GM12878 (cell line): ENCODE data around the gene DAB2IP. TPM values are rescaled to one million over a fixed set of nuclear protein-coding genes. Genes with fewer than 3 reads are reported as not detected.

Experiments
- ATAC-seq: fragments of 200-7000 bp; cut with Tn5 transposase; 3 replicates; pipeline ENCODE4 v1.9.1; 2020; ENCODE audit warnings: mild to moderate bottlenecking, moderate library complexity
- BruUV-seq: library from RNA; stranded (reverse); fragments of 400-500 nt; replicated peaks from 2 replicates; lab custom pipeline; 2021; lab: Mats Ljungman, UMichigan
- CTCF ChIA-PET: fragments of 300-600 bp; sonication (Branson Sonifier 250); formaldehyde crosslinking; extraction: SDS; loops from one replicate; lab custom pipeline; 2021; ENCODE audit warnings: inconsistent platforms; lab: Yijun Ruan, JAX
- POLR2A ChIA-PET: fragments of 350-600 bp; formaldehyde crosslinking; extraction: SDS; loops from one replicate; lab custom pipeline; 2021; ENCODE audit warnings: inconsistent platforms; lab: Charles Lee
- RAD21 ChIA-PET: fragments of 300-600 bp; sonication (Branson Sonifier 250); formaldehyde crosslinking; loops from one replicate; lab custom pipeline; 2023; ENCODE audit warnings: antibody characterized with exemption; ENCODE audit not compliant: unreplicated experiment; lab: Charles Lee
- SMC1A ChIA-PET: fragments of 300-600 bp; sonication (Branson Sonifier 250); formaldehyde crosslinking; loops from one replicate; lab custom pipeline; 2023; ENCODE audit not compliant: unreplicated experiment, uncharacterized antibody; lab: Charles Lee
- DNase-seq: peaks from one replicate; pipeline ENCODE4 v3.0.0-alpha.2; 2011; ENCODE audit warnings: low read depth, low spot score
- FAIRE-seq: peaks from 3 replicates; lab custom pipeline; 2011; peaks lifted over from hg19 to GRCh38; lab: Jason Lieb, UNC
- H2AFZ ChIP-seq: 2 replicates; pipeline ENCODE4 v1.6.0; 2011; ENCODE audit warnings: low read depth, low read length, control low read depth; ENCODE audit not compliant: control insufficient read depth
- H3K27ac ChIP-seq: 2 replicates; pipeline ENCODE4 v1.5.1; 2011; ENCODE audit warnings: control low read depth; ENCODE audit not compliant: control insufficient read depth, insufficient read depth
- H3K27me3 ChIP-seq, 2 experiments: replicated peaks in 1 of 2; 2 replicates each; pipeline versions ENCODE4 v1.6.0 to v1.6.1; 2011; ENCODE audit warnings: low read length in 1 of 2; ENCODE audit not compliant: control insufficient read depth in 2 of 2, insufficient read depth in 2 of 2
- H3K36me3 ChIP-seq, 2 experiments: 2 replicates each; pipeline ENCODE4 v1.5.1; 2011; ENCODE audit warnings: low read length in 1 of 2; ENCODE audit not compliant: control insufficient read depth in 2 of 2, insufficient read depth in 2 of 2
- H3K4me1 ChIP-seq: 2 replicates; pipeline ENCODE4 v1.6.1; 2011; ENCODE audit warnings: mild to moderate bottlenecking, low read length, moderate library complexity, mixed read lengths; ENCODE audit not compliant: control insufficient read depth, insufficient read depth
- H3K4me2 ChIP-seq: 2 replicates; pipeline ENCODE4 v1.6.0; 2011; ENCODE audit warnings: control low read depth; ENCODE audit not compliant: control insufficient read depth, insufficient read depth
- H3K4me3 ChIP-seq: fragments of 200-600 bp; sonication (generic); 2 replicates; pipeline ENCODE4 v1.5.1; 2016
- H3K79me2 ChIP-seq: 2 replicates; pipeline ENCODE4 v1.6.0; 2011; ENCODE audit warnings: low read length; ENCODE audit not compliant: control insufficient read depth, insufficient read depth
- H3K9ac ChIP-seq: 2 replicates; pipeline ENCODE4 v1.8.0; 2011; ENCODE audit warnings: low read length, control low read depth, mixed read lengths; ENCODE audit not compliant: control insufficient read depth, insufficient read depth
- H3K9me3 ChIP-seq: replicated peaks from 3 replicates; pipeline ENCODE4 v1.5.1; 2011; ENCODE audit warnings: mild to moderate bottlenecking, low read length; ENCODE audit not compliant: control insufficient read depth, insufficient read depth
- H4K20me1 ChIP-seq: 2 replicates; pipeline ENCODE4 v1.6.0; 2011; ENCODE audit not compliant: control insufficient read depth, insufficient read depth
- ESRRA ChIP-seq: IDR thresholded peaks from 2 replicates; pipeline ENCODE4 v1.6.1; 2012; ENCODE audit warnings: mild to moderate bottlenecking, low read length, improper control_type of control experiment
- ETV6 ChIP-seq, 2 experiments: fragments of 450-650 bp in 1 of 2; IDR thresholded peaks in 1 of 2; conservative IDR thresholded peaks in 1 of 2; 2 replicates each; pipeline ENCODE4 v1.6.1; 2014; ENCODE audit warnings: antibody characterized with exemption in 1 of 2, borderline replicate concordance in 1 of 2, low read depth in 1 of 2, mild to moderate bottlenecking in 1 of 2, moderate library complexity in 1 of 2
- HDGF ChIP-seq: fragments of 450-650 bp; IDR thresholded peaks from 2 replicates; pipeline ENCODE4 v1.6.1; 2016; ENCODE audit warnings: antibody characterized with exemption
- JUND ChIP-seq: IDR thresholded peaks from 2 replicates; pipeline ENCODE4 v1.6.1; 2012; ENCODE audit warnings: low read depth, mild to moderate bottlenecking, low read length, improper control_type of control experiment, moderate library complexity
- MTA3 ChIP-seq: IDR thresholded peaks from 2 replicates; pipeline ENCODE4 v1.6.1; 2012; ENCODE audit warnings: low read length, inconsistent platforms, borderline replicate concordance
- NFXL1 ChIP-seq: fragments of 450-650 bp; IDR thresholded peaks from 2 replicates; pipeline ENCODE4 v1.6.1; 2017; ENCODE audit warnings: antibody characterized with exemption, mild to moderate bottlenecking, borderline replicate concordance
- NFYB ChIP-seq: IDR thresholded peaks from 2 replicates; pipeline ENCODE4 v1.6.1; 2011; ENCODE audit warnings: low read depth, mild to moderate bottlenecking, low read length, improper control_type of control experiment, moderate library complexity; ENCODE audit not compliant: insufficient read depth
- NR2C2 ChIP-seq: IDR thresholded peaks from 2 replicates; pipeline ENCODE4 v1.6.1; 2011; ENCODE audit warnings: borderline replicate concordance, low read depth; ENCODE audit not compliant: control insufficient read depth, insufficient read length
- RAD21 ChIP-seq: IDR thresholded peaks from 2 replicates; pipeline ENCODE4 v1.6.1; 2011; ENCODE audit warnings: mild to moderate bottlenecking, low read depth, low read length, moderate library complexity; ENCODE audit not compliant: insufficient read depth
- RAD51 ChIP-seq: fragments of 450-650 bp; IDR thresholded peaks from 2 replicates; pipeline ENCODE4 v1.6.1; 2016; ENCODE audit warnings: moderate library complexity, mild to moderate bottlenecking, inconsistent platforms
- RCOR1 ChIP-seq: conservative IDR thresholded peaks from 2 replicates; pipeline ENCODE4 v1.6.1; 2012; ENCODE audit warnings: low read depth, low read length, improper control_type of control experiment
- RUNX3 ChIP-seq: IDR thresholded peaks from 2 replicates; pipeline ENCODE4 v1.6.1; 2012; ENCODE audit warnings: low read length, inconsistent platforms
- STAT3 ChIP-seq: IDR thresholded peaks from 2 replicates; pipeline ENCODE4 v1.6.1; 2011; ENCODE audit warnings: low read depth, low read length, improper control_type of control experiment
- SUZ12 ChIP-seq: fragments of 200-600 bp; sonication (generic); IDR thresholded peaks from one replicate; pipeline ENCODE4 v1.6.1; 2018; ENCODE audit warnings: antibody characterized with exemption, mild to moderate bottlenecking; ENCODE audit not compliant: unreplicated experiment
- WRNIP1 ChIP-seq: IDR thresholded peaks from 2 replicates; pipeline ENCODE4 v1.6.1; 2011; ENCODE audit warnings: low read depth, low read length, improper control_type of control experiment, borderline replicate concordance
- WGBS: methylation state at CpG from one replicate; pipeline ENCODE4 v1.1.6; 2016; ENCODE audit warnings: low lambda C conversion rate; ENCODE audit not compliant: insufficient replicate concordance, insufficient coverage; ENCODE audit errors: missing lambda C conversion rate; 5-methylcytosine and 5-hydroxymethylcytosine counted together
- in situ Hi-C: fragments of 300-500 bp; cut with MboI; formaldehyde crosslinking; loops from 9 replicates; pipeline ENCODE4 v1.14.3; 2018; ENCODE audit warnings: mixed read lengths
- intact Hi-C: fragments of 100-400 bp; cut with micrococcal nuclease; formaldehyde crosslinking; loops from one replicate; pipeline ENCODE4 v1.14.2; 2022; ENCODE audit not compliant: unreplicated experiment
- polyA plus RNA-seq, 11 experiments: library from polyadenylated mRNA; depleted of rRNA in 4 of 11; unstranded in 6 of 11; stranded (reverse) in 5 of 11; fragments of >200 nt; fragmentation: Nextera tagmentation in 4 of 11; fragmentation: Illumina TruSeq in 1 of 11; extraction: Ambion mirVana in 4 of 11; extraction: Trizol in 1 of 11; gene quantifications; 1 replicate in 1 of 11; 2 replicates in 10 of 11; pipeline versions ENCODE4 v1.2.1 to v1.2.3, GENCODE V29; 2011 to 2016; ENCODE audit warnings: inconsistent platforms in 2 of 11, missing spikeins in 2 of 11, low read depth in 1 of 11
- total RNA-seq, 4 experiments: library from RNA; depleted of rRNA in 3 of 4; stranded (reverse); fragments of >200 nt in 3 of 4; fragmentation: Illumina TruSeq in 1 of 4; extraction: Trizol in 1 of 4; gene quantifications; 2 replicates each; pipeline versions ENCODE4 v1.2.1 to v1.2.3, GENCODE V29; 2013 to 2021
- TF ChIP-seq, protein P1 (sequence below): IDR thresholded peaks from 2 replicates; pipeline ENCODE4 v1.6.1; 2011; ENCODE audit warnings: low read depth, mild to moderate bottlenecking, low read length, moderate library complexity, borderline replicate concordance; ENCODE audit errors: extremely low read depth
- TF ChIP-seq, protein P2 (sequence below): fragments of 150-350 bp; IDR thresholded peaks from 2 replicates; pipeline ENCODE4 v1.6.1; 2016; ENCODE audit warnings: low read depth, low read length
- TF ChIP-seq, protein P3 (sequence below): IDR thresholded peaks from 2 replicates; pipeline ENCODE4 v1.6.1; 2012; ENCODE audit warnings: mild to moderate bottlenecking, low read depth, low read length

Gene DAB2IP
- total and polyA plus RNA-seq, 10 of the 15 experiments (the other 5 are each of a cell fraction or from before 2014, with no cell fraction given), result 0.03 to 0.38 (median 0.14) TPM; not detected in 6

DNA sequence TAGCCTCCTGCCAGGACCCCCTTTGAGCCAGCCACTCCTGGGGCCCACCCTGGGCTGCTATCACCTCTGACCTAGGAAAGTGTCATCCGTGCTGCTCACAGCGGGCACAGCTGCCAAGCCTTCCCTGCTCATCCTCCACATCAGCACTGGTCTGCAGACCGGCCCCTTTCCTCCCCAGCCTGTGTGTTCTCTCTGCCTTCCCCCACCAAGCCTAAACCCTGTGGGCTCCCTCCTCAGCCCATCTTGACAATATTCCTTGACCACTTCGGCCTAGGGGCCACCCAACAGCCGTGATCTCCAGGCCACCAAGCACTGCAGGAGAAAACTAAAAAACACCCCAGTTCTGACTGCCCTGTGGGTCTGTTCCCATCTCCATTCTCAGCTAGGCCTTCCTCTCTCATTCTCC lies 135.1 kb downstream of the DAB2IP start:
- no peaks in the 10 kb centered on the region for H3K9me3 ChIP-seq
- H4K20me1 ChIP-seq, result no peaks in the 10 kb centered on the region
- no peak for FAIRE-seq
- CTCF ChIA-PET, result no interaction called here
- SMC1A ChIA-PET, result no interaction called here
- POLR2A ChIA-PET, result no interaction called here
- H3K27ac ChIP-seq, result no peak overlapping the region
- ATAC-seq, result no peak
- no peaks in the 10 kb centered on the region for H3K79me2 ChIP-seq
- H3K4me2 ChIP-seq, result no peak overlapping the region
- no peak overlapping the region for H3K4me3 ChIP-seq
- H3K4me1 ChIP-seq, result no peaks in the 10 kb centered on the region
- DNase-seq, result no peak
- RAD21 ChIA-PET, result no interaction called here
- H2AFZ ChIP-seq, result no peak overlapping the region
- no peaks in the 10 kb centered on the region for H3K36me3 ChIP-seq
- 22% methylated on average over 3 of the region's 5 CpGs for WGBS
- BruUV-seq, result no TSS peak
- H3K9ac ChIP-seq, result no peak overlapping the region
- in situ Hi-C loops, result no loop called here
- peaks cover 3 to 8% of the 10 kb centered on the region in 2 experiments; a peak in 3 of 4 replicates for H3K27me3 ChIP-seq
- intact Hi-C loops, result no loop called here
- TF ChIP-seq, protein P1, sequence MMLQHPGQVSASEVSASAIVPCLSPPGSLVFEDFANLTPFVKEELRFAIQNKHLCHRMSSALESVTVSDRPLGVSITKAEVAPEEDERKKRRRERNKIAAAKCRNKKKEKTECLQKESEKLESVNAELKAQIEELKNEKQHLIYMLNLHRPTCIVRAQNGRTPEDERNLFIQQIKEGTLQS, result no peak
- TF ChIP-seq NFYB, result no peak
- no peak for TF ChIP-seq JUND
- no peak for TF ChIP-seq NFXL1
- TF ChIP-seq RCOR1, result no peak
- TF ChIP-seq, protein P2, sequence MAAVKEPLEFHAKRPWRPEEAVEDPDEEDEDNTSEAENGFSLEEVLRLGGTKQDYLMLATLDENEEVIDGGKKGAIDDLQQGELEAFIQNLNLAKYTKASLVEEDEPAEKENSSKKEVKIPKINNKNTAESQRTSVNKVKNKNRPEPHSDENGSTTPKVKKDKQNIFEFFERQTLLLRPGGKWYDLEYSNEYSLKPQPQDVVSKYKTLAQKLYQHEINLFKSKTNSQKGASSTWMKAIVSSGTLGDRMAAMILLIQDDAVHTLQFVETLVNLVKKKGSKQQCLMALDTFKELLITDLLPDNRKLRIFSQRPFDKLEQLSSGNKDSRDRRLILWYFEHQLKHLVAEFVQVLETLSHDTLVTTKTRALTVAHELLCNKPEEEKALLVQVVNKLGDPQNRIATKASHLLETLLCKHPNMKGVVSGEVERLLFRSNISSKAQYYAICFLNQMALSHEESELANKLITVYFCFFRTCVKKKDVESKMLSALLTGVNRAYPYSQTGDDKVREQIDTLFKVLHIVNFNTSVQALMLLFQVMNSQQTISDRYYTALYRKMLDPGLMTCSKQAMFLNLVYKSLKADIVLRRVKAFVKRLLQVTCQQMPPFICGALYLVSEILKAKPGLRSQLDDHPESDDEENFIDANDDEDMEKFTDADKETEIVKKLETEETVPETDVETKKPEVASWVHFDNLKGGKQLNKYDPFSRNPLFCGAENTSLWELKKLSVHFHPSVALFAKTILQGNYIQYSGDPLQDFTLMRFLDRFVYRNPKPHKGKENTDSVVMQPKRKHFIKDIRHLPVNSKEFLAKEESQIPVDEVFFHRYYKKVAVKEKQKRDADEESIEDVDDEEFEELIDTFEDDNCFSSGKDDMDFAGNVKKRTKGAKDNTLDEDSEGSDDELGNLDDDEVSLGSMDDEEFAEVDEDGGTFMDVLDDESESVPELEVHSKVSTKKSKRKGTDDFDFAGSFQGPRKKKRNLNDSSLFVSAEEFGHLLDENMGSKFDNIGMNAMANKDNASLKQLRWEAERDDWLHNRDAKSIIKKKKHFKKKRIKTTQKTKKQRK, result no peak
- no peak for TF ChIP-seq ETV6 (conservative IDR thresholded peaks at IDR 0.05 in 1 of 2, IDR thresholded peaks at IDR 0.05 in 1 of 2; ENCODE audit: borderline replicate concordance in 1 of 2, low read depth in 1 of 2)
- no peak for TF ChIP-seq RAD51
- TF ChIP-seq, protein P3, sequence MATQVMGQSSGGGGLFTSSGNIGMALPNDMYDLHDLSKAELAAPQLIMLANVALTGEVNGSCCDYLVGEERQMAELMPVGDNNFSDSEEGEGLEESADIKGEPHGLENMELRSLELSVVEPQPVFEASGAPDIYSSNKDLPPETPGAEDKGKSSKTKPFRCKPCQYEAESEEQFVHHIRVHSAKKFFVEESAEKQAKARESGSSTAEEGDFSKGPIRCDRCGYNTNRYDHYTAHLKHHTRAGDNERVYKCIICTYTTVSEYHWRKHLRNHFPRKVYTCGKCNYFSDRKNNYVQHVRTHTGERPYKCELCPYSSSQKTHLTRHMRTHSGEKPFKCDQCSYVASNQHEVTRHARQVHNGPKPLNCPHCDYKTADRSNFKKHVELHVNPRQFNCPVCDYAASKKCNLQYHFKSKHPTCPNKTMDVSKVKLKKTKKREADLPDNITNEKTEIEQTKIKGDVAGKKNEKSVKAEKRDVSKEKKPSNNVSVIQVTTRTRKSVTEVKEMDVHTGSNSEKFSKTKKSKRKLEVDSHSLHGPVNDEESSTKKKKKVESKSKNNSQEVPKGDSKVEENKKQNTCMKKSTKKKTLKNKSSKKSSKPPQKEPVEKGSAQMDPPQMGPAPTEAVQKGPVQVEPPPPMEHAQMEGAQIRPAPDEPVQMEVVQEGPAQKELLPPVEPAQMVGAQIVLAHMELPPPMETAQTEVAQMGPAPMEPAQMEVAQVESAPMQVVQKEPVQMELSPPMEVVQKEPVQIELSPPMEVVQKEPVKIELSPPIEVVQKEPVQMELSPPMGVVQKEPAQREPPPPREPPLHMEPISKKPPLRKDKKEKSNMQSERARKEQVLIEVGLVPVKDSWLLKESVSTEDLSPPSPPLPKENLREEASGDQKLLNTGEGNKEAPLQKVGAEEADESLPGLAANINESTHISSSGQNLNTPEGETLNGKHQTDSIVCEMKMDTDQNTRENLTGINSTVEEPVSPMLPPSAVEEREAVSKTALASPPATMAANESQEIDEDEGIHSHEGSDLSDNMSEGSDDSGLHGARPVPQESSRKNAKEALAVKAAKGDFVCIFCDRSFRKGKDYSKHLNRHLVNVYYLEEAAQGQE, result no peak
- TF ChIP-seq MTA3, result no peak
- TF ChIP-seq ESRRA, result no peak
- no peak for TF ChIP-seq SUZ12
- no peak for TF ChIP-seq WRNIP1
- no peak for TF ChIP-seq HDGF
- no peak for TF ChIP-seq RUNX3
- TF ChIP-seq STAT3, result no peak
- TF ChIP-seq RAD21, result no peak
- no peak for TF ChIP-seq NR2C2
